NT2/D1 (cell line): ENCODE measurements around the gene SDK1.

ENCODE experiments used
- SUZ12 ChIP-seq: IDR thresholded peaks from 2 replicates; pipeline ENCODE4 v1.6.1; 2011; ENCODE audit not compliant: insufficient read length, insufficient read depth; ENCODE audit errors: extremely low read depth
- YY1 ChIP-seq: IDR thresholded peaks from 2 replicates; pipeline ENCODE4 v1.6.1; 2011; ENCODE audit not compliant: insufficient read length, insufficient read depth
- ZNF274 ChIP-seq: IDR thresholded peaks from 2 replicates; pipeline ENCODE4 v1.6.1; 2011; ENCODE audit warnings: mild to moderate bottlenecking, low read depth, low read length

- TF ChIP-seq ZNF274 (no peak), YY1 (no peak), SUZ12 (no peak)
Measured at GRCh38 chr7:3725155-3726059, 424.4 kb downstream of the SDK1 start.
